ENCODE results near the gene LCN15. TPM values are rescaled to one million over a fixed set of nuclear protein-coding genes. Genes with fewer than 3 reads are reported as not detected.

The LCN15 gene
- total and polyA plus RNA-seq, 2 of the 13 experiments (the other 11 are each of a cell fraction or from before 2014, with no cell fraction given), result 1.3 to 53.7 TPM

DNA sequence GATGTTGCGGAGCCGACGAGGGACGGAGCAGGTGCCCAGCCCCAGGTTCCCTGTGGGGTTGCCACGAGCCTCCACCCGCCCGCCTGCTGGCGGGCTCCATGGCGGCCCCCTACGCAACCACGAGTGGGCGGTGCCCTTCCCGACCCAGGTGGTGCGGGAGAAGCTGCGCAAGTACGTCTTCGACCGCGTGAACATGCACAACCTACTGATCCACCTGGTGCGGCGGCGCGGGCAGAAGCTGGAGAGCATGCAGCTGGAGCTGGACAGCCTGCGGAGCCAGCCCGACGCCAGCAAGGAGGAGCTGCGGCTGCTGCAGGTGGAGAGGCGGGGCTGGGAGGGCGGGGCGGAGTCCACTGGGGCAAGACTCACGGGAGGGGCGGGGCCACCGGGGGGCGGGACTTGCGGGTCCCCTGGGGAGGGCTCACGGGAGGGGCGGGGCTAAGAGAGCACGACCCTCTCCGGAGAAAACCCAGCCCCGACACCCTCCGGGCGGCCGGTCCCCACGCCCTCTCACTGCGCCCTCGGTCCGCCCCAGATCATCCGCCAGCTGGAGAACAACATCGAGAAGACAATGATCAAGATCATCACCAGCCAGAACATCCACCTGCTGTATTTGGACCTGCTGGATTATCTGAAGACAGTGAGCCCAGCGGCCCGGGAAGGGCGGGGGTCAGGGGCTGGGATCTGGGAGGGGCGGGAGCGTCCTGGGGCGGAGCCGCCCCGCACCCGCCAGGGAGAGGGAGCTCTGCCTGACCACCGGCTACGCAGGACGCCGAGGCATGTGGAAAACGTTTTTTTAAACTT, 35.7 kb upstream of the LCN15 start (continued):
- TF ChIP-seq, protein P1, sequence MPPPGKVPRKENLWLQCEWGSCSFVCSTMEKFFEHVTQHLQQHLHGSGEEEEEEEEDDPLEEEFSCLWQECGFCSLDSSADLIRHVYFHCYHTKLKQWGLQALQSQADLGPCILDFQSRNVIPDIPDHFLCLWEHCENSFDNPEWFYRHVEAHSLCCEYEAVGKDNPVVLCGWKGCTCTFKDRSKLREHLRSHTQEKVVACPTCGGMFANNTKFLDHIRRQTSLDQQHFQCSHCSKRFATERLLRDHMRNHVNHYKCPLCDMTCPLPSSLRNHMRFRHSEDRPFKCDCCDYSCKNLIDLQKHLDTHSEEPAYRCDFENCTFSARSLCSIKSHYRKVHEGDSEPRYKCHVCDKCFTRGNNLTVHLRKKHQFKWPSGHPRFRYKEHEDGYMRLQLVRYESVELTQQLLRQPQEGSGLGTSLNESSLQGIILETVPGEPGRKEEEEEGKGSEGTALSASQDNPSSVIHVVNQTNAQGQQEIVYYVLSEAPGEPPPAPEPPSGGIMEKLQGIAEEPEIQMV (CRISPR knock-in tag; IDR thresholded peaks at IDR 0.05; ENCODE audit: low read depth), result no peak
- TF ChIP-seq, protein P2, sequence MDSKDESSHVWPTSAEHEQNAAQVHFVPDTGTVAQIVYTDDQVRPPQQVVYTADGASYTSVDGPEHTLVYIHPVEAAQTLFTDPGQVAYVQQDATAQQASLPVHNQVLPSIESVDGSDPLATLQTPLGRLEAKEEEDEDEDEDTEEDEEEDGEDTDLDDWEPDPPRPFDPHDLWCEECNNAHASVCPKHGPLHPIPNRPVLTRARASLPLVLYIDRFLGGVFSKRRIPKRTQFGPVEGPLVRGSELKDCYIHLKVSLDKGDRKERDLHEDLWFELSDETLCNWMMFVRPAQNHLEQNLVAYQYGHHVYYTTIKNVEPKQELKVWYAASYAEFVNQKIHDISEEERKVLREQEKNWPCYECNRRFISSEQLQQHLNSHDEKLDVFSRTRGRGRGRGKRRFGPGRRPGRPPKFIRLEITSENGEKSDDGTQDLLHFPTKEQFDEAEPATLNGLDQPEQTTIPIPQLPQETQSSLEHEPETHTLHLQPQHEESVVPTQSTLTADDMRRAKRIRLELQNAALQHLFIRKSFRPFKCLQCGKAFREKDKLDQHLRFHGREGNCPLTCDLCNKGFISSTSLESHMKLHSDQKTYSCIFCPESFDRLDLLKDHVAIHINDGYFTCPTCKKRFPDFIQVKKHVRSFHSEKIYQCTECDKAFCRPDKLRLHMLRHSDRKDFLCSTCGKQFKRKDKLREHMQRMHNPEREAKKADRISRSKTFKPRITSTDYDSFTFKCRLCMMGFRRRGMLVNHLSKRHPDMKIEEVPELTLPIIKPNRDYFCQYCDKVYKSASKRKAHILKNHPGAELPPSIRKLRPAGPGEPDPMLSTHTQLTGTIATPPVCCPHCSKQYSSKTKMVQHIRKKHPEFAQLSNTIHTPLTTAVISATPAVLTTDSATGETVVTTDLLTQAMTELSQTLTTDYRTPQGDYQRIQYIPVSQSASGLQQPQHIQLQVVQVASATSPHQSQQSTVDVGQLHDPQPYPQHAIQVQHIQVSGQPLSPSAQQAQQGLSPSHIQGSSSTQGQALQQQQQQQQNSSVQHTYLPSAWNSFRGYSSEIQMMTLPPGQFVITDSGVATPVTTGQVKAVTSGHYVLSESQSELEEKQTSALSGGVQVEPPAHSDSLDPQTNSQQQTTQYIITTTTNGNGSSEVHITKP (CRISPR knock-in tag; IDR thresholded peaks at IDR 0.05; ENCODE audit: low read depth), result no peak
- no peak for TF ChIP-seq ZNF225 (CRISPR knock-in tag; IDR thresholded peaks at IDR 0.05)
- TF ChIP-seq, protein P3, sequence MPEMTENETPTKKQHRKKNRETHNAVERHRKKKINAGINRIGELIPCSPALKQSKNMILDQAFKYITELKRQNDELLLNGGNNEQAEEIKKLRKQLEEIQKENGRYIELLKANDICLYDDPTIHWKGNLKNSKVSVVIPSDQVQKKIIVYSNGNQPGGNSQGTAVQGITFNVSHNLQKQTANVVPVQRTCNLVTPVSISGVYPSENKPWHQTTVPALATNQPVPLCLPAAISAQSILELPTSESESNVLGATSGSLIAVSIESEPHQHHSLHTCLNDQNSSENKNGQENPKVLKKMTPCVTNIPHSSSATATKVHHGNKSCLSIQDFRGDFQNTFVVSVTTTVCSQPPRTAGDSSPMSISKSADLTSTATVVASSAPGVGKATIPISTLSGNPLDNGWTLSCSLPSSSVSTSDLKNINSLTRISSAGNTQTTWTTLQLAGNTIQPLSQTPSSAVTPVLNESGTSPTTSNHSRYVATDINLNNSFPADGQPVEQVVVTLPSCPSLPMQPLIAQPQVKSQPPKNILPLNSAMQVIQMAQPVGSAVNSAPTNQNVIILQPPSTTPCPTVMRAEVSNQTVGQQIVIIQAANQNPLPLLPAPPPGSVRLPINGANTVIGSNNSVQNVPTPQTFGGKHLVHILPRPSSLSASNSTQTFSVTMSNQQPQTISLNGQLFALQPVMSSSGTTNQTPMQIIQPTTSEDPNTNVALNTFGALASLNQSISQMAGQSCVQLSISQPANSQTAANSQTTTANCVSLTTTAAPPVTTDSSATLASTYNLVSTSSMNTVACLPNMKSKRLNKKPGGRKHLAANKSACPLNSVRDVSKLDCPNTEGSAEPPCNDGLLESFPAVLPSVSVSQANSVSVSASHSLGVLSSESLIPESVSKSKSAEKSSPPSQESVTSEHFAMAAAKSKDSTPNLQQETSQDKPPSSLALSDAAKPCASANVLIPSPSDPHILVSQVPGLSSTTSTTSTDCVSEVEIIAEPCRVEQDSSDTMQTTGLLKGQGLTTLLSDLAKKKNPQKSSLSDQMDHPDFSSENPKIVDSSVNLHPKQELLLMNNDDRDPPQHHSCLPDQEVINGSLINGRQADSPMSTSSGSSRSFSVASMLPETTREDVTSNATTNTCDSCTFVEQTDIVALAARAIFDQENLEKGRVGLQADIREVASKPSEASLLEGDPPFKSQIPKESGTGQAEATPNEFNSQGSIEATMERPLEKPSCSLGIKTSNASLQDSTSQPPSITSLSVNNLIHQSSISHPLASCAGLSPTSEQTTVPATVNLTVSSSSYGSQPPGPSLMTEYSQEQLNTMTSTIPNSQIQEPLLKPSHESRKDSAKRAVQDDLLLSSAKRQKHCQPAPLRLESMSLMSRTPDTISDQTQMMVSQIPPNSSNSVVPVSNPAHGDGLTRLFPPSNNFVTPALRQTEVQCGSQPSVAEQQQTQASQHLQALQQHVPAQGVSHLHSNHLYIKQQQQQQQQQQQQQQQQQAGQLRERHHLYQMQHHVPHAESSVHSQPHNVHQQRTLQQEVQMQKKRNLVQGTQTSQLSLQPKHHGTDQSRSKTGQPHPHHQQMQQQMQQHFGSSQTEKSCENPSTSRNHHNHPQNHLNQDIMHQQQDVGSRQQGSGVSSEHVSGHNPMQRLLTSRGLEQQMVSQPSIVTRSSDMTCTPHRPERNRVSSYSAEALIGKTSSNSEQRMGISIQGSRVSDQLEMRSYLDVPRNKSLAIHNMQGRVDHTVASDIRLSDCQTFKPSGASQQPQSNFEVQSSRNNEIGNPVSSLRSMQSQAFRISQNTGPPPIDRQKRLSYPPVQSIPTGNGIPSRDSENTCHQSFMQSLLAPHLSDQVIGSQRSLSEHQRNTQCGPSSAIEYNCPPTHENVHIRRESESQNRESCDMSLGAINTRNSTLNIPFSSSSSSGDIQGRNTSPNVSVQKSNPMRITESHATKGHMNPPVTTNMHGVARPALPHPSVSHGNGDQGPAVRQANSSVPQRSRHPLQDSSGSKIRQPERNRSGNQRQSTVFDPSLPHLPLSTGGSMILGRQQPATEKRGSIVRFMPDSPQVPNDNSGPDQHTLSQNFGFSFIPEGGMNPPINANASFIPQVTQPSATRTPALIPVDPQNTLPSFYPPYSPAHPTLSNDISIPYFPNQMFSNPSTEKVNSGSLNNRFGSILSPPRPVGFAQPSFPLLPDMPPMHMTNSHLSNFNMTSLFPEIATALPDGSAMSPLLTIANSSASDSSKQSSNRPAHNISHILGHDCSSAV (CRISPR knock-in tag; IDR thresholded peaks at IDR 0.05; ENCODE audit: borderline replicate concordance), result no peak
- TF ChIP-seq, protein P4, sequence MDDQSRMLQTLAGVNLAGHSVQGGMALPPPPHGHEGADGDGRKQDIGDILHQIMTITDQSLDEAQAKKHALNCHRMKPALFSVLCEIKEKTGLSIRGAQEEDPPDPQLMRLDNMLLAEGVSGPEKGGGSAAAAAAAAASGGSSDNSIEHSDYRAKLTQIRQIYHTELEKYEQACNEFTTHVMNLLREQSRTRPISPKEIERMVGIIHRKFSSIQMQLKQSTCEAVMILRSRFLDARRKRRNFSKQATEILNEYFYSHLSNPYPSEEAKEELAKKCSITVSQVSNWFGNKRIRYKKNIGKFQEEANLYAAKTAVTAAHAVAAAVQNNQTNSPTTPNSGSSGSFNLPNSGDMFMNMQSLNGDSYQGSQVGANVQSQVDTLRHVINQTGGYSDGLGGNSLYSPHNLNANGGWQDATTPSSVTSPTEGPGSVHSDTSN (CRISPR knock-in tag; IDR thresholded peaks at IDR 0.05; ENCODE audit: borderline replicate concordance), result 0 out of 2 replicates have a peak, but pooled peaks have one; percentile 25
- no peak; the same call in 1 of the 2 replicates for TF ChIP-seq ZNF20 (CRISPR knock-in tag; IDR thresholded peaks at IDR 0.05)
- TF ChIP-seq RXRA (CRISPR knock-in tag; IDR thresholded peaks at IDR 0.05), result no peak
- no peak for TF ChIP-seq SCMH1 (CRISPR knock-in tag; IDR thresholded peaks at IDR 0.05; ENCODE audit: borderline replicate concordance)
- TF ChIP-seq, protein P5, sequence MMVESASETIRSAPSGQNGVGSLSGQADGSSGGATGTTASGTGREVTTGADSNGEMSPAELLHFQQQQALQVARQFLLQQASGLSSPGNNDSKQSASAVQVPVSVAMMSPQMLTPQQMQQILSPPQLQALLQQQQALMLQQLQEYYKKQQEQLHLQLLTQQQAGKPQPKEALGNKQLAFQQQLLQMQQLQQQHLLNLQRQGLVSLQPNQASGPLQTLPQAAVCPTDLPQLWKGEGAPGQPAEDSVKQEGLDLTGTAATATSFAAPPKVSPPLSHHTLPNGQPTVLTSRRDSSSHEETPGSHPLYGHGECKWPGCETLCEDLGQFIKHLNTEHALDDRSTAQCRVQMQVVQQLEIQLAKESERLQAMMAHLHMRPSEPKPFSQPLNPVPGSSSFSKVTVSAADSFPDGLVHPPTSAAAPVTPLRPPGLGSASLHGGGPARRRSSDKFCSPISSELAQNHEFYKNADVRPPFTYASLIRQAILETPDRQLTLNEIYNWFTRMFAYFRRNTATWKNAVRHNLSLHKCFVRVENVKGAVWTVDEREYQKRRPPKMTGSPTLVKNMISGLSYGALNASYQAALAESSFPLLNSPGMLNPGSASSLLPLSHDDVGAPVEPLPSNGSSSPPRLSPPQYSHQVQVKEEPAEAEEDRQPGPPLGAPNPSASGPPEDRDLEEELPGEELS (CRISPR knock-in tag; IDR thresholded peaks at IDR 0.05), result no peak; the same call in 1 of the 2 replicates
- no peak for TF ChIP-seq ARNT (IDR thresholded peaks at IDR 0.05)
